CD4-positive, alpha-beta T cell treated with Interleukin-6 at 100 ng/mL for 8 hours (primary cell): Measurements from ENCODE around the gene PTPN11.
A peak's percentile ranks its signal among the peaks of the same experiment; 100 is the strongest.
"Not testable (repeated sequence)": the region's sequence is repeated elsewhere in the genome, so short reads cannot be mapped to it uniquely, and the experiment has no call there.

Experiments
- DNase-seq: peaks from one replicate; pipeline ENCODE4 v3.0.0-alpha.2; 2020; ENCODE audit warnings: mixed read lengths, low spot score

The PTPN11 gene

DNA sequence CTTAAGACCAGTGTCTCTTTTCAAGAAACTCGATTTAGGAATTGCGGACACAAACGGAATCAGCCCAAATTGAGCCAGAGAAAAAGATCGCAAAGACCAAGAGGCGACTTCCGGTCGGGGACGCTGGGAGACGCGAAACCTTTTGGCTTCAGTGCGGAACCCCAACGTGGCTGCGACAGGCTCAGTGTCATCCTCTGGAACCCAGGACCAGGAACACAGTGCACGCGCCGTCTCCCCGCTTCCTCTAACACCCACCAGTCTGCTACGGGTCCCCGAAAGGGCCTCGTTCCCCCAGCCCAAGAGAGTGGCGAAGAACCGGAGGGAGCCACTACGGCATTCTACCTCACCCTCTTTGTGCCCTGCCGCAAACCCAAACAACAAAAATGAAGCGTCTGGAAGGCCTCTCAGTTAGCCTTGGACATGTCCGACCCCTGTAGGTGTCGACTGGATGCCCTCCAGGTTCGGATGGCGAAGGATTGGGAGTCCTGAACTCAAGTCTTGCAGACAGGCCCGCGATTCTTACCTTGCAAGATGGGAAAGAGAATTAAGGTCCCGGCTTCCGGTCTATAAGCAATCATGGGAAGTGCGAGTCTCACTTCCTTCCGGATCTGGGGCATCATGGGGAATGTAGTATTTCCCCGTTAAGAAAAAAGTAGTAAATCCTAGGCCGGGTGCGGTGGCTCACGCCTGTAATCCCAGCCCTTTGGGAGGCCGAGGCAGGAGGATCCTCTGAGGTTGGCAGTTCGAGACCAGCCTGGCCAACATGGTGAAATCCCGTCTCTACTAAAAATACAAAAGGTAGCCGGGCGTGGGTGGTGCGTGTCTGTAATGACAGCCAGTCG lies 9.5 kb upstream of the PTPN11 start, which contains the start of gene RPL6:
TSS of gene RPL6 (minus strand) at position 542 of the 842 bp plus-strand sequence. CDS start 949 bp downstream, outside the sequence.
- peak; percentile 85 for DNase-seq

GRCh38 chr12:112409906-112410244 lies 8.9 kb upstream of the PTPN11 start:
- no peak for DNase-seq

- no peak for DNase-seq
Measured at GRCh38 chr12:112413855-112414625, 4.7 kb upstream of the PTPN11 start.

- DNase-seq: not testable (repeated sequence)
Measured at GRCh38 chr12:112415457-112415856, 3.3 kb upstream of the PTPN11 start.

- DNase-seq: no peak
Measured at GRCh38 chr12:112418273-112418607, 507 bp upstream of the PTPN11 start.

- DNase-seq: no peak
Measured at GRCh38 chr12:112419297-112420133, 768 bp downstream of the PTPN11 start.

DNA sequence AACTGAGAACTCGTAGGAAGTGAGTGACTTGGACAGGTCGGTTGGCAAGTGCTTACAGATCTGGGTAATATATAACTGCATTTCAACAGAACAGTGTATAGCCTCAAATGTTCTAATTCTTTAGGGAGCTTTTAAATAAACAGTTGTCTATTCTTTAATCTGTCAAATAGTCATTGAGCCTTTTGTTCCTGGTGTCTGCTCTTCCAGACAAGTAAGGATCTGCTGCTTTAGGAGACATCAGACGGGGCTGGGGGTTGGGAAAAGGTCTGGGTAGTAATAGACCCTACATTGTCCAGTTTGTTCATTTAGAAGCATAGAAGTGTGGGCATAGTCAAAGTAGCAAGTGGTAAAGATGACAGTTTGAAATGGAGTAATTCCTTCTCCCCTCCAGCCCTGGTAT lies 2.0 kb downstream of the PTPN11 start:
- no peak for DNase-seq

GRCh38 chr12:112421363-112421762 lies 2.6 kb downstream of the PTPN11 start:
- DNase-seq: no peak

GRCh38 chr12:112422531-112422930 lies 3.8 kb downstream of the PTPN11 start:
- no peak for DNase-seq

GRCh38 chr12:112424126-112424525 lies 5.4 kb downstream of the PTPN11 start:
- DNase-seq: no peak

DNA sequence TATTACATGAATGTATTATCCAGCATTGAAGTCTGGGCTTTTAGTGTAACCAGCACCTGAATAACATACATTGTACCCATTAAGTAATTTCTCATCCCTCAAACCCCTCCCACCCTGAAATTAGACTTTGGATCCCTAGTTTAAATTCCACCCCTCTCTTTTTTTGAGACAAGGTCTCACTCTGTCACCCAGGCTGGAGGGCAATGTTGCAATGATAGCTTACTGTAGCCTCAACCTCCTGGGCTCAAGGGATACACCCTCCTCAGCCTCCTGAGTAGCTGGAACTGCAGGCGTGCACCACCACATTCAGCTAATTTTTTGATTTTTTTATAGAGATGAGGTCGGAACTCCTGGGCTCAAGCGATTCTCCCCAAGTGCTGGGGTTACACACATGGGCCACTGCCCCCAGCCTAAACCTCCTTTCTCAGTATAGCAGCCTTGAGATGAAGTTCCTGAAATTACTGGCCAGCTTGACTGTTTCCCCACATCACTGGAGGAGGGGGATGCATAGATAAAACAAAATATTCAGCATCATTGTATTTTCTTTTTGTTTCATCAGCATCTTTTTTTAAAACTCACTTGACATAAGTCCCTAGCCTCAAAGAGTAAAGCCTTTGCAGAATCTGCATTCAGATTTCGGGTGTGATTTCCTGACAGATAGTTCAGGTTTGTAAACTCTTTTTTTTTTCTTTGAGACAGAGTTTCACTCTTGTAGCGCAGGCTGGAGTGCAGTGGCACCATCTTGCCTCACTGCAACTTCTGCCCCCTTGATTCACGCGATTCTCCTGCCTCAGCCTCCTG lies 7.0 kb downstream of the PTPN11 start:
- no peak for DNase-seq

- no peak for DNase-seq
Measured at GRCh38 chr12:112427760-112428159, 9.0 kb downstream of the PTPN11 start.

DNA sequence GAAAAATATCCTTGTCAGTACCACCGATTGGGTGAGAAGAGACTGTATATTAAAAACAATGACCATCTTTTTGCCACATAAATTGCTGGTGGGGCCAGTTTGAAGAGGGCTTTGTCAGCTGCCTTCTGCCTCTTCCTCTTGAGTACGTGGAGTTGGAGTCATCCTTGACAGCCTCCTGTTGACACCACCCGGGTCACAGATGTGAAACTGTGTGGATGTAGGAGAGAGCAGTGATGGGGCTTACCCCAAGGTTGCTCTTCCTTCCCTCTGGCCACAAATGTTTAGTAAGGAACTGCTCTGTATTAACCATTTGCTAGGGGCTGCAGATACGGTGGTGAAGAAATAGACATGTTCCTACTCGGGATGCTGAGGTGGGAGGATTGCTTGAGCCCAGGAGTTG lies 12.2 kb downstream of the PTPN11 start:
- no peak for DNase-seq

DNA sequence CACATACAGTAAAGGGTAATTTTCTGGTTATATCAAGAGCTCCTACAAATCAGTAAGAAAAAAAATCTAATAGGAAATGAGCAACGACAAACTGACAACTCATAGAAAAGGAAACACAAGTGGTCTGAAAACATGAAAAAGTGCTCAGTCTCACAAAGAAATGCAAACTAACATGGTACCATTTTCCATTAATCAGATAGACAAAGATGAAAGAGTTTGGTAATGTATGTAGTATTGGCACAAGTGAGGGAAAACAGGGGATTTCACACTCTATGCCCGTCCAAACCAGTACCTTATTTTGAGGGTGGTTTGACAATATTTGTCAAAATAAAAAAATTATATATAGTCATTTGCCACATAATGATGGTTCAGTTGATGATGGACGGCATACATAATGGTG lies 13.2 kb downstream of the PTPN11 start:
- DNase-seq: no peak

DNA sequence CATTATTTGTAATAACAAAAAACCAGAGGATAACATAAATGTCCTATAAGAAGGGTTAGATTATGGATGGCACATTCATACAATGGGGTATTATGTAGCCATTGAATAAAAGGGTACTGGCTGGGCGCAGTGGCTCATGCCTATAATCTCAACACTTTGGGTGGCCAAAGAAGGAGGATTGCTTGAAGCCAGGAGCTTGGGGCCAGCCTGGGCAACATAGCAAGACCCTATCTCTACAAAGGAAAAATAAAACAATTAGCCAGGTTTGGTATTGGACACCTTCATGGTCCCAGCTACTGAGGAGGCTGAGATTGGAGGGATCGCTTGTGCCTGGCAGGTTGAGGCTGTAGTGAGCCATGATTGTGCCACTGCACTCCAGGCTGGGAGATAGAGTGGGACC lies 14.8 kb downstream of the PTPN11 start:
- DNase-seq: no peak

DNA sequence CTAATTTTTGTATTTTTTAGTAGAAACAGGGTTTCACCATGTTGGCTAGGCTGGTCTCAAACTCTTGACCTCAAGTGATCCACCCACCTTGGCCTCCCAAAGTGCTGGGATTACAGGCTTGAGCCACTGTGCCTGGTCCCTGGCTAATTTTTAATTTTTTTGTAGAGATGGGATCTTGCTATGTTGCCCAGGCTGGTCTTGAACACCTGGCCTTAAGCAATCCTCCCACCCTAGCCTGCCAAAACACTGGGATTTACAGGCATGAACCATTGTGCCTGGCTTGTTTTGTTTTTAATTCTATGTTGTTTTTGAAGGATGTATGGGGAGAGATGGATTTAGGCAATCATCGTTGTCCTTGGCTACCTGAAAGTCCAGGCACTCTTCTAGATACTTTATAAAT lies 19.9 kb downstream of the PTPN11 start:
- DNase-seq: not testable (repeated sequence)

- DNase-seq: no peak
Measured at GRCh38 chr12:112439769-112440168, 21.0 kb downstream of the PTPN11 start.

DNA sequence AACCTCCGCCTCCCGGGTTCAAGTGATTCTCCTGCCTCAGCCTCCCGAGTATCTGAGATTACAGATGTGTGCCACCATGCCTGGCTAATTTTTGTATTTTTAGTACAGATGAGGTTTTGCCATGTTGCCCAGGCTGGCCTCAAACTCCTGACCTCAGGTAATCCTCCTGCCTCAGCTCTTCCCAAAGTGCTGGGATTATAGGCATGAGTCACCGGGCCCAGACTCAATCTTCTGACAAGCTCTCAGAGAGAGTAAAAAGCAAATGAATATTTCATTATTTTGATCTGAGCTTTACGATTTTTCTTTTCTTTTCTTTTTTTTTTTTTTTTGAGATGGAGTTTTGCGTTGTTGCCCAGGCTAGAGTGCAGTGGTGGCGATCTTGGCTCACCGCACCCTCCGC lies 21.9 kb downstream of the PTPN11 start:
- not testable (repeated sequence) for DNase-seq

DNA sequence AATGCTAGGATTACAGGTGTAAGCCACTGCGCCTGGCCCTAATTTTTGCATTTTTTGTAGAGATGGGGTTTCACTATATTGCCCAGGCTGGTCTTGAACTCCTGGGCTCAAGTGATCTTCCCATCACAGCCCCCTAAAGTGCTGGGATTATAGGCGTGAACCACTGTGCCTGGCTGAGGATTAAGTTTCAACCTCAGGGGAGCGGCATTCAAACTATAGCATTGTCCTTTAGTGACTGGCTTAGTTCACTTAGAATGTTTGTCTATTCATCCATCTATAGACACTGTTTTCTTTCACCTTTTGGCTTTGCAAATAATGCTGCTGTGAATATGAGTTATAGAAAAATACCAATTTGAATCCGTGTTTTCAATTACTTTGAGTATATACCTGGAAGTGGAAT lies 25.2 kb downstream of the PTPN11 start:
- DNase-seq: no peak

DNA sequence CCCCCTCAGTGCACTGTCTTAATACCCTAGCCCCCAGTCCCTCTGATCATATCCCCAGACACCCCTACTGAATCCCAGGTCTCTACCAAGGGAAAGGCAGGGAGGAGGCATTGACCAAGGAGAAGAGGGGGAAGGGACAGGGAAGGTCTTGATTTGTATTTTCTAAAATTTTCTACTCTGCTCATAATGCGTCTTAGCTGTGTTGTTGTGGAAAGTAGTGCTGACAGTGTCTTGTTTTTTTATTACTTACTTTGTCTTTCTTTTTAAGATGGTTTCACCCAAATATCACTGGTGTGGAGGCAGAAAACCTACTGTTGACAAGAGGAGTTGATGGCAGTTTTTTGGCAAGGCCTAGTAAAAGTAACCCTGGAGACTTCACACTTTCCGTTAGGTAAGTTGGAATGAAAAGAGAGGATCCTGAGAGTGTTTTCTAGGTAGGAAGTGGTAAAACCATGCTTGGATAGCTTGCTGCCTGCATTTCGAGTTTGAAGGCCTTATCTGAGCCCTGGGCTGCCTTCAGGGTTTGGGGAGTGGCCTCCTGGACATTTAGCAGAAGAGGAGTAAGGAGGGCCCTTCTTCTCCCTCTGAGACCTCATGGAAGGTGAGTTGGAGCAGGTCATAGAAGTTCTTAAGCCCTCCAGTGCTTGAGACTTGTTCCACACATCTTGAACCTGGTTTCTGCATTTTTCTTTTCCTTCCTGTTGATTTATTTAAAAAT lies 27.4 kb downstream of the PTPN11 start:
- DNase-seq: no peak

GRCh38 chr12:112447106-112447505 lies 28.4 kb downstream of the PTPN11 start:
- DNase-seq: no peak
